Loucy (cell line): ENCODE results near the gene POU5F1.

ENCODE experiments used
- H2AFZ ChIP-seq: fragments of 200-600 bp; sonication (generic); 2 replicates; pipeline ENCODE4 v1.6.0; 2016; ENCODE audit warnings: antibody characterized with exemption, mild to moderate bottlenecking, low read length, moderate library complexity
- H3F3A ChIP-seq: fragments of 200-600 bp; 2 replicates; pipeline ENCODE4 v1.6.0; 2016; ENCODE audit warnings: antibody characterized with exemption, low read depth, mild to moderate bottlenecking
- H3K27me3 ChIP-seq: fragments of 200-600 bp; sonication (generic); 2 replicates; pipeline ENCODE4 v1.6.1; 2014; ENCODE audit warnings: low read length, mild to moderate bottlenecking; ENCODE audit not compliant: insufficient read depth, poor library complexity, severe bottlenecking
- H3K36me3 ChIP-seq: fragments of 200-600 bp; sonication (generic); 2 replicates; pipeline ENCODE4 v1.6.1; 2016; ENCODE audit warnings: low read length; ENCODE audit not compliant: insufficient read depth
- H3K4me1 ChIP-seq: fragments of 200-600 bp; sonication (generic); 2 replicates; pipeline ENCODE4 v1.5.1; 2014; ENCODE audit warnings: low read length, mild to moderate bottlenecking; ENCODE audit not compliant: insufficient read depth, poor library complexity, severe bottlenecking
- H3K4me2 ChIP-seq: fragments of 200-600 bp; sonication (generic); 2 replicates; pipeline ENCODE4 v1.6.0; 2014; ENCODE audit warnings: antibody characterized with exemption, low read length, low read depth, mild to moderate bottlenecking; ENCODE audit not compliant: poor library complexity, severe bottlenecking
- H3K4me3 ChIP-seq: fragments of 200-600 bp; sonication (generic); 2 replicates; pipeline ENCODE4 v1.5.1; 2014; ENCODE audit warnings: low read length, mild to moderate bottlenecking, mixed read lengths; ENCODE audit not compliant: poor library complexity, severe bottlenecking
- H3K79me2 ChIP-seq: fragments of 200-600 bp; sonication (generic); 2 replicates; pipeline ENCODE4 v1.6.1; 2014; ENCODE audit warnings: low read length; ENCODE audit not compliant: insufficient read depth
- H3K9ac ChIP-seq: fragments of 200-600 bp; sonication (generic); 2 replicates; pipeline ENCODE4 v1.6.0; 2014; ENCODE audit warnings: mild to moderate bottlenecking, low read depth, low read length, moderate library complexity; ENCODE audit not compliant: poor library complexity, severe bottlenecking
- H3K9me2 ChIP-seq: fragments of 200-600 bp; sonication (generic); replicated peaks from 2 replicates; pipeline ENCODE4 v1.6.1; 2016; ENCODE audit warnings: low read depth, low read length, mixed read lengths
- H3K9me3 ChIP-seq: fragments of 200-600 bp; sonication (generic); 2 replicates; pipeline ENCODE4 v1.6.1; 2014; ENCODE audit warnings: mild to moderate bottlenecking, antibody characterized with exemption, low read length, low read depth; ENCODE audit not compliant: insufficient read depth
- H4K20me1 ChIP-seq: fragments of 200-600 bp; sonication (generic); 2 replicates; pipeline ENCODE4 v1.6.0; 2014; ENCODE audit warnings: antibody characterized with exemption, low read length, mild to moderate bottlenecking; ENCODE audit not compliant: insufficient read depth, poor library complexity, severe bottlenecking
- EZH2phosphoT487 ChIP-seq: fragments of 200-600 bp; IDR thresholded peaks from 2 replicates; pipeline ENCODE4 v1.6.1; 2018; ENCODE audit warnings: antibody characterized with exemption, mild to moderate bottlenecking, moderate library complexity, borderline replicate concordance
- TF ChIP-seq, protein P1 (sequence below): fragments of 200-600 bp; sonication (generic); conservative IDR thresholded peaks from 2 replicates; pipeline ENCODE4 v1.5.1; 2014; ENCODE audit warnings: mild to moderate bottlenecking, antibody characterized with exemption, low read length

POU5F1 gene

DNA sequence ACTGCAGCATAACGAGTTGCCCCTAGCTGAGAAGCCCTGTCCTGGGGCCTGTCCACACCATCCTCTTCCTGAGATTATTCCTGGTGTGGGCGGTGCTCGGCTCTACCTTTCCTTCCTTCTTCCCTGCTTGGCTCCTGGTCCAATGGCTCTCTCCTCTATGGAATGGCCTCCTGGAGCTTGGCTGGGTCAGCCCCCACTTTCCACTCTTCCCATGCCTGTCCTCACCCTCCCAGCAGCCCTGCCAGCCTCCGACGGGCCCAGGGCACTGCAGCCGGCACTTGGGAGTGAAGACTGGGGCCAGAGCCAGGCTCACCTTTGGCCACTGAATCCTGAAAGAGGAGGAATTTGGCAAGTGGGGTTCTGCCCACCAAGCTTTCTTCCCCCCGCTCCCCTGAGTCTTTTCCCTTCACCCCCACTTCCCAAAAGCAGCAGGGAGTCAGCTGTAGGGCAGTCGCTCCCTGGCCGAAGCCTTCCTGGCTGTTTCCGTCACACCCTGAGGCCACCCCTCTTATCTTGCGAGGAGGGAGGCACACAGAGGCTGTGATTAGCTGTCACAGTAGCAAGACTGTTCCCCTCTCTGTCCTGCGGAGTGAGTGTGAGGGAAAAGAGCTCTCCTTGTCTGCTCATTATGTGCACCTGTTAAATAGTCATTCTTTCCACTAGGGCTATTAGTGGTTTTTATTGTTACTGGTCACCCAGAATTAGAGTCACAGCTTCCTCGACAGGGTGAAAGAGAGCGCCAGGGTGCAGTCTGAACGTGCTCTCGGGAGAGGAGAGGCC is 43.9 kb downstream of the POU5F1 start:
- H3K79me2 ChIP-seq: no peaks in the 10 kb centered on the region
- H3K36me3 ChIP-seq: no peaks in the 10 kb centered on the region
- H3K4me3 ChIP-seq: no peak overlapping the region
- H4K20me1 ChIP-seq: no peaks in the 10 kb centered on the region
- H3K4me1 ChIP-seq: peaks cover 3% of the 10 kb centered on the region
- no peaks in the 10 kb centered on the region for H3K9me3 ChIP-seq
- no peaks in the 10 kb centered on the region for H3K9me2 ChIP-seq
- no peak overlapping the region; the same call in 1 of the 2 replicates for H2AFZ ChIP-seq
- H3K9ac ChIP-seq: no peak overlapping the region
- H3F3A ChIP-seq: no peaks in the 10 kb centered on the region
- no peak overlapping the region for H3K4me2 ChIP-seq
- no peak for TF ChIP-seq EZH2phosphoT487
- TF ChIP-seq, protein P1, sequence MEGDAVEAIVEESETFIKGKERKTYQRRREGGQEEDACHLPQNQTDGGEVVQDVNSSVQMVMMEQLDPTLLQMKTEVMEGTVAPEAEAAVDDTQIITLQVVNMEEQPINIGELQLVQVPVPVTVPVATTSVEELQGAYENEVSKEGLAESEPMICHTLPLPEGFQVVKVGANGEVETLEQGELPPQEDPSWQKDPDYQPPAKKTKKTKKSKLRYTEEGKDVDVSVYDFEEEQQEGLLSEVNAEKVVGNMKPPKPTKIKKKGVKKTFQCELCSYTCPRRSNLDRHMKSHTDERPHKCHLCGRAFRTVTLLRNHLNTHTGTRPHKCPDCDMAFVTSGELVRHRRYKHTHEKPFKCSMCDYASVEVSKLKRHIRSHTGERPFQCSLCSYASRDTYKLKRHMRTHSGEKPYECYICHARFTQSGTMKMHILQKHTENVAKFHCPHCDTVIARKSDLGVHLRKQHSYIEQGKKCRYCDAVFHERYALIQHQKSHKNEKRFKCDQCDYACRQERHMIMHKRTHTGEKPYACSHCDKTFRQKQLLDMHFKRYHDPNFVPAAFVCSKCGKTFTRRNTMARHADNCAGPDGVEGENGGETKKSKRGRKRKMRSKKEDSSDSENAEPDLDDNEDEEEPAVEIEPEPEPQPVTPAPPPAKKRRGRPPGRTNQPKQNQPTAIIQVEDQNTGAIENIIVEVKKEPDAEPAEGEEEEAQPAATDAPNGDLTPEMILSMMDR: no peak
- H3K27me3 ChIP-seq: no peaks in the 10 kb centered on the region

DNA sequence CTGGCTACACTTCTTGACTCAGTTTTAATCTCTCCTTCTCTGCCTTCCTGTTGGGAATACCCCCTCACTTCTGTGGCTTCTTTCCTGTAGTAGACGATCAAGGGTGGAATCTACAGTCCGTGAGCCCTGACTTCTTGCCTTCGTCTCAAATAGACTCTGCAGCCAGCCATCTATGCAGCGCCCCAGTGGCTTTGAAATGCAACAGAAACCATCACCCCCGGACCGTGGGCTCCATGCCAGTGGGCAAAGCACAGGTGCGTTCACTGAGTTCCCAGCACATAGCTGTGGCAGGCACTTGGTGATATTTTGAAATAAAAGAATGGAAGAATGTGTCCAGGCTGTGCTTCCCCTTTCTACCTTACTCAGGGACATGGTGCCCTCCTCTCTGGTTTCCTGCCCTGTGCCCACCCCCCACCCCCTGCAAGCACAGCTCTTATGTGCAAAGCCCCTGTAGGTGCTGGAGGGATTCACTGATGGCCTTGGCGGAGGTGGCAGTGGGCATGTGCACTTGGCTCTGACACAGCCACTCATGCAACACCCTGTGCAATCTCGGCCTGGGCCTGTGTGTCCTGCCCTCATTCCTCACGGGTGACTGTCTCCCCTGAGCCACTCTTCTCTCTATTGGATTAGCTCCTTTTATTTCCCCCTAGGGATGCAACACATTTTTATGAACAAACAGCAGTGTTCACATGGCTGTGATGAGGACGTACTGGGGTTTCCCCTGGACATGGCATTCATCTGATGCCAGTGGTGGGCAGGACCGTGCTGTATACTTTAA is 44.7 kb downstream of the POU5F1 start:
- H3F3A ChIP-seq: no peaks in the 10 kb centered on the region
- H2AFZ ChIP-seq: 0 out of 2 replicates have a peak overlapping the region, but pooled peaks have one; percentile 52
- no peaks in the 10 kb centered on the region for H4K20me1 ChIP-seq
- H3K79me2 ChIP-seq: no peaks in the 10 kb centered on the region
- TF ChIP-seq, protein P1: no peak
- TF ChIP-seq EZH2phosphoT487: no peak
- no peaks in the 10 kb centered on the region for H3K9me2 ChIP-seq
- no peak overlapping the region for H3K9ac ChIP-seq
- no peak overlapping the region for H3K4me3 ChIP-seq
- no peaks in the 10 kb centered on the region for H3K9me3 ChIP-seq
- peaks cover 3% of the 10 kb centered on the region for H3K4me1 ChIP-seq
- H3K4me2 ChIP-seq: no peak overlapping the region
- H3K27me3 ChIP-seq: no peaks in the 10 kb centered on the region
- no peaks in the 10 kb centered on the region for H3K36me3 ChIP-seq

DNA sequence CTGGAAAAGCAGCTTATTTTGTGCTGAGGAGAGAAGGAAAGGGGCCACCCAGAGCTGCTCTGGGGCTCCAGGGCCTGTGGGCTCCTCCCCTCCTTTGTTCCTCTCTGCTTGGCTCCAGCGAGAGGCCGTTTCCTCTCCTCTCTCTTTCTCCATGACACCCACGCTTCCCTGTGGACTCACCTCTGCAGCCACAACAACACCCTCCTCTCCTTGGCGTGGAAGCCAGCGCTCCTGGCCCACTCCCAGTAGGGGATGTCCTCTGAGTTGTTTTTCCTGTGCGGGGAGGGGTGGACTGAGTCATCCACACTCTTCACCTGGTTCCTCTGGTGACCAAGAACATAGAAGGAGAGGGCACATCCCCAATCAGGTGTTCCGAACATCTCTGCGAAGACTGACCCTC is 45.3 kb downstream of the POU5F1 start:
- Histone ChIP-seq H3F3A (no peaks in the 10 kb centered on the region), H3K79me2 (no peaks in the 10 kb centered on the region), H3K9ac (no peak overlapping the region), H4K20me1 (no peaks in the 10 kb centered on the region), H2AFZ (no peak overlapping the region), H3K36me3 (no peaks in the 10 kb centered on the region), H3K4me3 (no peak overlapping the region), H3K9me2 (no peaks in the 10 kb centered on the region), H3K27me3 (no peaks in the 10 kb centered on the region), H3K4me2 (no peak overlapping the region), H3K4me1 (peaks cover 3% of the 10 kb centered on the region), H3K9me3 (no peaks in the 10 kb centered on the region)
- TF ChIP-seq, protein P1: no peak
- no peak for TF ChIP-seq EZH2phosphoT487
